Urothelium cell line (cell line): ENCODE measurements around the gene CLIC3.

Experiments used
- DNase-seq: peaks from one replicate; pipeline ENCODE4 v3.0.0; 2011; ENCODE audit warnings: low spot score, mixed read lengths
- FAIRE-seq: peaks from 2 replicates; lab custom pipeline; 2011; peaks lifted over from hg19 to GRCh38; lab: Jason Lieb, UNC

The CLIC3 gene

GRCh38 chr9:137031904-137032640 lies 35.7 kb upstream of the CLIC3 start, which contains the start of gene FUT7:
FUT7 (minus strand) TSS chr9:137032088; CDS start chr9:137031991, 97 bp downstream.
- FAIRE-seq = no peak
- DNase-seq = no peak

DNA sequence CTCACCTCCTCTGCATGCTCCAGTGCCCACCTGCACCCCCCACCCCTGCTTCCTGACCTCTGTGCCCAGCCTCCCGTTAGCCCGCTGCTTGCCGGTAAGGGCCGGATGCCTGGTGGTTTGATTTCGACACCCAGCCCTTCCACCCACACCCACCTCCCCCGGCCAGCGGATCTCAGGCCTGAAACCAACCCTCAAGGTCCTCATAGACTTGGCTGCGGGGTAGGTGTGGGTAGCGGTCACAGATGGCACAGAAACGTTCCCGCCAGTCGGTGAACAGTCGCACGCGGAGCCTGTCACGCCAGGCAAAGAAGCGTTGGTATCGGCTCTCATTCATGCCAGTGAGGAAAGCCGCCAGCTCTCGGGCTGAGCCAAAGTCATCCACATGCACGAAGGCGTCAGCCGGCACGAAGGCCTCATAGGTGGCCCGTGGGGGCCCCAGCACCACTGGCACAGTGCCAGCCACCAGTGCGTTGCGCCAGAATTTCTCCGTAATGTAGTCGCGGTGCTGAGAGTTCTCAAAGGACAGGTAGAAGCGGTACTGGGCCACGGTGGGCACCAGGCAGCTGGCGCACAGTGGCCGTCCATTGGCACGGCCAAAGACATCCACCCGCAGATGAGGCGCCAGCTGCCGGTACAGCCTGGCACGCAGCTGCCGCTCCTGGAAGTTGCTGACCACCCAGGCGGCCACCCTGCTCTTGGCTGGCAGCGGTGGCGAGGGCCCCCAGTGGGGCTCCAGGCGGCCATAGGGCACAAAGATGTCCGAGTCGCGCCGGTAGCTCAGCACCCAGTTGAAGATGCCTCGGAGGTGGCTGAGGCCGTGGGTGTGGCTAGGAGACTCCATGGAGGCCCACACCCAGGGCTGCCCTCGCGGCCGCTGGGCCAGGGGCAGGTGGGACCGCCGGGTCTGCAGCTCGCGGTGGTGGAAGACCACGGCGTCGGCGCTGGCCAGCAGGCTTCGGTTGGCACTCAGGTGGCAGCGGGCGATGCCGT lies 34.5 kb upstream of the CLIC3 start:
- DNase-seq (no peak), FAIRE-seq (no peak)

DNA sequence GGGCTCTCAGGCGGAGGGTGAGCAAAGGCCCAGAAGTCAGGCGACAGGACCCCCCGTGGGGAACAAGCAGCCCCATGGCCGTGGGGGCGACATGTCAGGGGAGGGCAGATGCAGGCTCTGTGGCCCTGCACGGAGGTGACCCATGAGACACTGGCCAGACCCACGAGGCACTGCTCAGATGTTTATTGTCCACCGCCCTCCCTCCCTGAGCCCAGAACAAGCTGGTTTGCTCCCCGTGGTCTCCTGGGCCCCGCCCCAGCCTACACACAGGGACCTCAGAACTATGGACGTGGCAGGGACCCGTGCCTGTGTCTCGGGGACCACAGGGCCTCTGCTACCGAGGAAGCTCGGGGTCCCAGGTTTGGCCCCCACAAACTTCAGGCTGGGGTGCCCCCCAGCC lies 33.6 kb upstream of the CLIC3 start:
- DNase-seq (no peak), FAIRE-seq (no peak)

- FAIRE-seq (peak; percentile 77), DNase-seq (peak; percentile 70)
Measured at GRCh38 chr9:137029058-137029936, 32.9 kb upstream of the CLIC3 start.

DNA sequence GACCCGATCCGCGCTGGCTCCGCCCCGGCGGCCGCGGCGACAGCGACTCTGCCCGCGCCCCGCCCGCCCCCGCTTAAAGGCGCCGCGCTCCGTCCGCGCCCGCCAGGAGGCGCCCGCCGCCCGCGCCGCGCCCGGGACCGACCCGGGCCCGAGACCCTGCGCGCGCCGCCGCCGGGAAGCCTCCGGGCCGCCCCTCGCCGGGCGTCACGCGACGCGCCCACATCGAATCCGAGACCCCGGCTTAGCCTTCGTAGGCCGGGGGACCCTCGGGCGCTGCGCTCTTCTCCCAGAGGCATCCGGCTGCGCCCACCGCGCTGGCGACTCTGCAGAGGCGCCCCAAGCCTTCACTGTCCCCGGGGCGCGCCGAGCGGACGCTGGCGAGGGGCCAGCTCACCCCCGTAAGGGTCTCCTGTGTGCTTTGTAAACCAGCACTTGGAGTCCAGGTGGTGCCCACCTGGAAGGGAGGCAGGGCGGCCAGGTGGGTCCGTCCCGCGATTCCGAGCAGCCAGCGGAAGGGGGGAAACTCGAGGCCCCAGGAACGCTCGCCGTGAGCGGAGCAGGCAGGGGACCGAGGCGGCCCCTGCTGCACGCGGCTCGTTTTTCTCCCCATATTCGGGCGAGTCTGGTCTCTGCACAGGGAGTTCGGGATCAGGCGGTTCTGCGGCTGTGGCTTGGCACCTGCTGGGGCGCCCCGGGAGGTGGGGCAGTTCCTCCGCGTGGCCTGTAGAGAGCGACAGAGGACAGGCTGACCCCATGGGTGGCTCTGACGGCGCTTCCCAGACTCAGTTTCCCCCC lies 32.1 kb upstream of the CLIC3 start:
- FAIRE-seq (no peak), DNase-seq (peak; percentile 86)

DNA sequence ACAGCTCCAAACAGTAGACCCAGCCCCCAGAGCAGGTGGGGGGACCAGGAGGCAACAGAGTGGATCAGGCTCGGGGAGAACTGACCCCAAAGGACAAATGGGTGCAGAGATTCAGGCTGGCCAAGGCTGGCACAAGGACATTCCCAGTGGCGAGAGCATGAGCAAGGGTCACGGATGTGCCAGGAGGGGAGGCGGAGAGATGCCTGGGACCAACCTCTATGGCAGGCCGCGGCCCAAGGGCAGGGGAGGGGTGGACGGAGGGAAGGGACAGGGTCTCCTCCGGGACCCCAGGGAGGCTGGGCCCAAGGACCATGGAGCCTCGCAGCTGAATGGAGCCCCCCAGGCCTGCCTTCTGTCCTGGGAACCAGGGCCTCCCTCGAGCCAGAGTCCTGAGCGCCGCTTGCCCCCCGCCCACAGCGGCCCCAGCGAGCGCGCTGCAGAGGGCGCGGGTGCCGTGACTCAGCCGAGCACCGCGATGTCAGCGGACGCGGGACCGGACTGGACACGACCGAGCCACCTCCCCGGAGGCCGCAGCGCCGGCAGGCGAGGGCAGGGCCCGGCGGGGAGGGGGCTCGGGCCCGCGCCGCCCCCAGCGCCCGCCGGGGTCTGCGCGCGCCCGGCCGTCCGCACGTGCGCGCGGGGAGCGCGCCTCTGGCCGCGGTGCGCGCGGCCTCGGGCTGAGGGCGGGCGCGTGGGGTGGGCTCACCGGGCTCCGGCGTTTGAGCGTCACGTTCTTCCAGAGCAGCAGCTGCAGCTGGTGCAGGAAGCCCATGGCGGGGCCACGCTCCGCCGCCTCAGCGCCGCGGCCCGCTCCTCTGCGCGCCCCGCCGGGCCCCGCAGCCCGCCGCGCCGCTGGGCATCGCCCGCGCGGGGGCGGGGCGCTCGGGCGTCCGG lies 31.2 kb upstream of the CLIC3 start, which contains the start of gene ABCA2:
Gene ABCA2 (minus strand): TSS at position 869 of the 894 bp plus-strand sequence. CDS start 97 bp downstream, at position 772.
- DNase-seq (no peak), FAIRE-seq (no peak)

GRCh38 chr9:137026828-137027227 lies 30.5 kb upstream of the CLIC3 start:
- DNase-seq (no peak), FAIRE-seq (no peak)

DNA sequence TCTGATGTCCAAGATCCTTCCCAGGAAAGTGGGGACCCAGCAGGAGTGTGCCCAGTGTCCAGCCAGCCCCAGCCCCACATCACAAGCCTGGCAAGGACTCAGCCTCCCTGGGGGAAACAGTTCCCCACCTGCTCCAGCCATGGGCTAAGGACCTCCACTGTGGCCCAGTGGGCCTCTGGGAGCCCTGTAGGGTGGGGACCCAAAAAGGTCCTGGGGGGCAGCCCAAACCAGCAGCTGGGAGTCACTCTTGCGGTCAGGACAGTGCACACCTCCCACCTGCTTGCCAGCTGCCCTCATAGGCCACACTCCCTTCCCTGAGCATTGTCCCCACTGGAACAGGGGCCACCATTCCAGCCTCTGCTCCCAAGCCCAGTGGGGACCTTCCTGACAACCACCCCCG lies 30.0 kb upstream of the CLIC3 start:
- FAIRE-seq (no peak), DNase-seq (no peak)

DNA sequence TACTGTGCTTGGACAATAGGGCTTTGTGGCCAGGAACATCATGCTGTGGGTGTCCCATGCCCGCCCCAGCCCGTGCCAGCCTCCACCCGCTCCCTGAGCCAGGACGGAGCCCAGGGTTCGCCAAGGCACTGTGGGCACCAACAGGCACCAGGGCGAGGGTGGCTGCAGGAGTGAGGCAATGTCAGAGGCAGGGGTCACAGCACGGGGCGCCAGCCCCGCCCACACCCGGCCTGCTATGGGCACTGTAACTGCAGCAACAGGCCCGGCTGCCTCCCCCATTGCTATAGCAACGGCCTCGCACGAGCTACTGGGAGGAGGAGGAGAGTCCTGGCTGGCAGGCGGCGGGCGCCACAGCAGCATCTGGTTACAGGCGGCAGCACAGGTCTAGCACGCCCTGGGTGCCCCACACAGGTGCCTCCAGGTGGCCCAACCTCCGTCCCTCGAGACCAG lies 29.2 kb upstream of the CLIC3 start:
- DNase-seq = no peak

DNA sequence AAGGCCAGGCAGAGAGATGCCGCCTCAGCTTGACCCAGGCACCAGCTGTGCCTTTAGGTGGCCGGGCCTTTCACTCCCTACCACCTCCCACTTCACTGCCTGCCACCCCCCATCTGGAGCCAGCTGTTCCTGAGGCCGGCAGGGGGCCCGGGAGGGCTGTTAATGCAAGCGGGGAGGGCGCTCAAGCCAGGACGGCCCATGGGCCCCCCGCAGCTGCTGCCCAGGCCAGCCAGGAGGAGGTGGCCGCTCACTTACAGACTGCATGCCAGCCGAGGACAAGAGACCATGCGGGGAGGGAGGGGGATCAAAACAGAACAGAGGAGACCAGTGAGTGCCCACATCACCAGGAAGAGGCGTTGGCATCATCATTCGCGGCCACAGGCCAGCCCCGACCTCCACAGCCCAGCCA lies 27.2 kb upstream of the CLIC3 start:
- FAIRE-seq (no peak), DNase-seq (no peak)

More for the DNA sequence above, 29.2 kb upstream of the CLIC3 start:
- no peak for FAIRE-seq

DNA sequence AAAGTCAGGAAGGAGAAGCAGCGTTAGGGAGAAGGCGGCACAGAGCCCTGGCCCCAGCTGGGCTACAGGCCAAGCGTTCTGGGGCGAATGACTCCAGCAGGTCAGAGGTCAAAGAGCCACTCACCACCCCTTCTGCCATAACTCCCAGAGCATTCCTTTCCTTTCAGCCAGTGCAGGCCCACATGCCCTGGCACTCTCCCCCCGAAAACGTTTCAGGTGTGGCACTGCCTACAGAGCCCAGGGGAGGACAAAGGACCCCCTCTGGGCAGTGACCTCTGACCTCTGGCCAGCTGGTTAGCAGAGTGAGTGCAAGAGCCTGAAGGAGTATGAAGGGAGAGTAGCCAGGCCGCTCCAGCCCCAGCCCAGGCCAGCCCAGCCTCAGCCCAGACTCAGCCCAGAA lies 26.8 kb upstream of the CLIC3 start:
- FAIRE-seq (no peak), DNase-seq (no peak)

DNA sequence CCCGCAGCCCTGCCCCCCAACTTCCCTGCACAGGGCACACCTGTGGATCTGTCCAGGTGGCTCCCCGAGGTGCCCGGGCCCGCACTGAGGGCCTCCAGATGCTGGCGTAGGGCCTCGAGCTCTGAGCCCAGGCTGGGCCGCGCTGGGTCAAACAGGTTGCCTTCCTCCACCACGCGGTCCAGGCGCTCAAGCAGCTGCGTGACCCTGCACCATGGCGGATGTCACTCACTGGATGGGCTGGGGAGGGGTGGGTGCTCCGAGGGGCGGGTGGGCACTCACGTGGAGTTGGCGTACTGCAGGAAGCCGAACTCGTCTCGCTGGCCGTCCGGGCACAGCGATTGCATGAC lies 26.3 kb upstream of the CLIC3 start:
- DNase-seq (no peak), FAIRE-seq (no peak)

DNA sequence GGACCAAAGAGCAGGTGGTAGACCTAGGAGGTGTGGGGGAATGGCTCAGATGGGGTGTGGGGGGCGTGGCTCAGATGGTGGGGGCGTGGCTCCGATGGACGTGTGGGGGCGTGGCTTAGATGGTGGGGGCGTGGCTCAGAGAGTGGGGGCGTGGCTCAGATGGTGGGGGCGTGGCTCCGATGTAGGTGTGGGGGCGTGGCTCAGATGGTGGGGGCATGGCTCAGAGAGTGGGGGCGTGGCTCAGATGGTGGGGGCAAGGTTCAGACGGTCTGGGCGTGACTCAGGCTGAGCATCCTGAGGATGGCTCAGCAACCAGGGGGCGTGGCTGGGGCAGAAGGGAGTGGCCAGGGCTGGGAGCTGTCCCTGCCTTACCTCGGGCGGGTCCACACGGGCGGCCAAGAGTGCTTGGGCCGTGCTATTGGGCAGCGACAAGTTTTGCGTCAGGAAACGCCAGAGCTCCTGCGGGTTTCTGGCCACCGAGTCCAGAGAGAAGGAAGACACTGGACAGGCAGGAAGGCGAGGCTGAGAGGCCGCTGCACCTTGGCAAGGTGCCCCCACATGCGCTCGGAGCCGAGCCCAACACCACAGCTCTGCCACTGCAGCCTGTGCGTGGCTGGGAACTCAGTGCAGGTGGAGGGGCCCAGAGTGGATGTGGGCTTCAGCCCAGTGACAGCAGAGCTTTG lies 25.8 kb upstream of the CLIC3 start:
- FAIRE-seq (peak; percentile 86), DNase-seq (peak; percentile 74)

DNA sequence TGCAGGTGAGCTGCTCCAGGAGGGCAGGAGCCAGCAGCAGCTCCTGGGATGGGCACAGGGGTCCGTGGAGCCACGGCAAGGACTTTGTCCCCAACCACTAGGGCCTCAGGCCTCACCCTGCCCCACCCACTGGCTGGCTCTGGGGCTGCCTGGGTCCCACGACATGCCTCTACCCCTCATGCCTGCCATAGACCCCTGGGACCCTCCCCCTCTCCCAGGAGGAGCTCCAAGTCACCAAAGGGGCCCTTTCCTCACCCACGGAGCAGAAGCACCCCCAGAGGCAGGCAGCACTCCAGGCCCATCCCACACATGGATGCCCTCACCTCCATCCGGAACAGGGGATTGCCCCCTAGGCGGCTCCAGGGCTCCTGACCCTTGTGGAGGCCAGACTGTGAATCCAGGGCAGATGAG lies 25.2 kb upstream of the CLIC3 start:
- FAIRE-seq = no peak
- no peak for DNase-seq

GRCh38 chr9:137020771-137021567 lies 24.6 kb upstream of the CLIC3 start:
- no peak for FAIRE-seq
- DNase-seq = no peak

GRCh38 chr9:137019891-137020683 lies 23.7 kb upstream of the CLIC3 start:
- DNase-seq (no peak), FAIRE-seq (no peak)
